NT2/D1 (cell line): ENCODE data around the gene CEP85L.

Experiments used
- SUZ12 ChIP-seq: IDR thresholded peaks from 2 replicates; pipeline ENCODE4 v1.6.1; 2011; ENCODE audit not compliant: insufficient read length, insufficient read depth; ENCODE audit errors: extremely low read depth
- YY1 ChIP-seq: IDR thresholded peaks from 2 replicates; pipeline ENCODE4 v1.6.1; 2011; ENCODE audit not compliant: insufficient read length, insufficient read depth
- ZNF274 ChIP-seq: IDR thresholded peaks from 2 replicates; pipeline ENCODE4 v1.6.1; 2011; ENCODE audit warnings: mild to moderate bottlenecking, low read depth, low read length

DNA sequence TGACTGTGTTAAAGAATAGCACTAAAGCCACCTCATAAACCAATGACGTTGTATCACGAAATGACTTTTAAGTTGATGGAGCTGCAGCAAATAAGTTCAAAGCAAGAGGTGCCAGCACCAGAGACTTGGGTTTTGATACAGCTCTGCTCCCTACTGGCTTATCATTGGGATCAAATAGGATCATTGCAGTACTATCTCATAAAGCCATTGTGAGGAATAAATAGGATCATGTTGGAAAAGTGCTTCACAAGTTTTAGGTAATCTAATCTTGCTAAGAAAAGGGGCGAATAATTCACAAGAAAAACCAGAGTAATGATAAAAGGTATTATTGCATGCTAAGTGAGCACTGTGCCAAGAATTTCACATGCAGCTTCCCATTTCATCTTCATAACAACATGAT, 10.4 kb upstream of the CEP85L start:
- TF ChIP-seq YY1 (no peak), SUZ12 (no peak), ZNF274 (no peak)
